Measurements from ENCODE around the gene OTUD3. TPM values are rescaled to one million over a fixed set of nuclear protein-coding genes. Genes with fewer than 3 reads are reported as not detected.

Gene OTUD3
- total and polyA plus RNA-seq, 2 of the 13 experiments (the other 11 are each of a cell fraction or from before 2014, with no cell fraction given), result 5.2 to 7.5 TPM

GRCh38 chr1:19837866-19838265, 44.3 kb upstream of the OTUD3 start:
- BruUV-seq (replicated peaks), result no TSS peak
- Histone ChIP-seq H3K4me1 (ENCODE audit: insufficient read depth, low read length) (no peaks in the 10 kb centered on the region), H3K9me3 (ENCODE audit: low read length) (no peaks in the 10 kb centered on the region), H3K4me3 (replicated peaks in 1 of 3; ENCODE audit: insufficient read depth in 1 of 3, low read depth in 2 of 3, low read length in 3 of 3) (no peak overlapping the region), H4K20me1 (ENCODE audit: insufficient read depth, low read length) (no peaks in the 10 kb centered on the region), H3K27me3 (ENCODE audit: control insufficient read depth in 1 of 2, insufficient read depth in 2 of 2, low read length in 2 of 2) (no peaks in the 10 kb centered on the region), H3K9ac (ENCODE audit: insufficient read depth, low read depth, low read length) (no peak overlapping the region), H3K36me3 (replicated peaks in 1 of 2; ENCODE audit: control insufficient read depth in 1 of 2, insufficient read depth in 2 of 2, low read length in 2 of 2) (no peaks in the 10 kb centered on the region), H2AFZ (ENCODE audit: low read length) (no peak overlapping the region), H3K79me2 (ENCODE audit: insufficient read depth, low read length) (no peaks in the 10 kb centered on the region), H3K27ac (ENCODE audit: extremely low read length, insufficient read depth, low read length) (no peak overlapping the region), H3K4me2 (ENCODE audit: low read depth, low read length) (no peak overlapping the region)
- in situ Hi-C loops (cut with HindIII; ENCODE audit: extremely low pct_ligation_motif_present, low pct_unique_long_range_greater_than_20kb) (no loop called here), intact Hi-C loops (cut with micrococcal nuclease; ENCODE audit: unreplicated experiment) (no loop called here)
- DNase-seq (ENCODE audit: low spot score), result no peak
- no peak for FAIRE-seq
- TF ChIP-seq, protein P1, sequence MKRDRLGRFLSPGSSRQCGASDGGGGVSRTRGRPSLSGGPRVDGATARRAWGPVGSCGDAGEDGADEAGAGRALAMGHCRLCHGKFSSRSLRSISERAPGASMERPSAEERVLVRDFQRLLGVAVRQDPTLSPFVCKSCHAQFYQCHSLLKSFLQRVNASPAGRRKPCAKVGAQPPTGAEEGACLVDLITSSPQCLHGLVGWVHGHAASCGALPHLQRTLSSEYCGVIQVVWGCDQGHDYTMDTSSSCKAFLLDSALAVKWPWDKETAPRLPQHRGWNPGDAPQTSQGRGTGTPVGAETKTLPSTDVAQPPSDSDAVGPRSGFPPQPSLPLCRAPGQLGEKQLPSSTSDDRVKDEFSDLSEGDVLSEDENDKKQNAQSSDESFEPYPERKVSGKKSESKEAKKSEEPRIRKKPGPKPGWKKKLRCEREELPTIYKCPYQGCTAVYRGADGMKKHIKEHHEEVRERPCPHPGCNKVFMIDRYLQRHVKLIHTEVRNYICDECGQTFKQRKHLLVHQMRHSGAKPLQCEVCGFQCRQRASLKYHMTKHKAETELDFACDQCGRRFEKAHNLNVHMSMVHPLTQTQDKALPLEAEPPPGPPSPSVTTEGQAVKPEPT (CRISPR knock-in tag; IDR thresholded peaks at IDR 0.05; ENCODE audit: low read depth), result no peak
- no peak for TF ChIP-seq PTBP1 (IDR thresholded peaks at IDR 0.05; ENCODE audit: low read depth, low read length, poor library complexity, severe bottlenecking)
- TF ChIP-seq ZNF749 (CRISPR knock-in tag; IDR thresholded peaks at IDR 0.05; ENCODE audit: borderline replicate concordance), result no peak
- TF ChIP-seq CENPBD1 (CRISPR knock-in tag; IDR thresholded peaks at IDR 0.05; ENCODE audit: borderline replicate concordance, low read depth), result no peak
- TF ChIP-seq FOXA3 (CRISPR knock-in tag; IDR thresholded peaks at IDR 0.05), result no peak
- ChIA-PET POLR2A (no interaction called here), CTCF (ENCODE audit: low intra/inter-chr PET ratio, low total read pairs) (no interaction called here)
- ATAC-seq, result no peak
- WGBS (ENCODE audit: low lambda C conversion rate), result 0% methylated on average over 2 of the region's 2 CpGs

- H3K27ac ChIP-seq (ENCODE audit: extremely low read length, insufficient read depth, low read length), result no peak overlapping the region
- intact Hi-C loops (cut with micrococcal nuclease; ENCODE audit: unreplicated experiment), result no loop called here
- BruUV-seq (replicated peaks), result no TSS peak
- no peak overlapping the region for H3K4me3 ChIP-seq (replicated peaks in 1 of 3; ENCODE audit: insufficient read depth in 1 of 3, low read depth in 2 of 3, low read length in 3 of 3)
- H3K4me2 ChIP-seq (ENCODE audit: low read depth, low read length), result no peak overlapping the region
- H3K9ac ChIP-seq (ENCODE audit: insufficient read depth, low read depth, low read length), result no peak overlapping the region
- H3K79me2 ChIP-seq (ENCODE audit: insufficient read depth, low read length), result no peaks in the 10 kb centered on the region
- no peaks in the 10 kb centered on the region; a peak in 1 of 5 replicates for H3K27me3 ChIP-seq (ENCODE audit: control insufficient read depth in 1 of 2, insufficient read depth in 2 of 2, low read length in 2 of 2)
- ChIA-PET POLR2A (no interaction called here), CTCF (ENCODE audit: low intra/inter-chr PET ratio, low total read pairs) (no interaction called here)
- no peak overlapping the region for H2AFZ ChIP-seq (ENCODE audit: low read length)
- DNase-seq (ENCODE audit: low spot score) (no peak), FAIRE-seq (no peak), ATAC-seq (no peak)
- H3K4me1 ChIP-seq (ENCODE audit: insufficient read depth, low read length), result no peaks in the 10 kb centered on the region; the same call in 1 of the 2 replicates
- TF ChIP-seq ZNF558 (CRISPR knock-in tag; IDR thresholded peaks at IDR 0.05; ENCODE audit: borderline replicate concordance) (no peak), NFE2L2 (IDR thresholded peaks at IDR 0.05; ENCODE audit: low read length) (peak; percentile 43), MAFK (conservative IDR thresholded peaks at IDR 0.05 in 1 of 2, IDR thresholded peaks at IDR 0.05 in 1 of 2; ENCODE audit: low read length in 2 of 2) (peak in 1 of 2 experiments; percentile 33; a peak in 2 of 4 replicates), MXD4 (CRISPR knock-in tag; IDR thresholded peaks at IDR 0.05) (no peak)
- H3K36me3 ChIP-seq (replicated peaks in 1 of 2; ENCODE audit: control insufficient read depth in 1 of 2, insufficient read depth in 2 of 2, low read length in 2 of 2), result no peaks in the 10 kb centered on the region
- in situ Hi-C loops (cut with HindIII; ENCODE audit: extremely low pct_ligation_motif_present, low pct_unique_long_range_greater_than_20kb), result no loop called here
- H3K9me3 ChIP-seq (ENCODE audit: low read length), result no peaks in the 10 kb centered on the region
- H4K20me1 ChIP-seq (ENCODE audit: insufficient read depth, low read length), result no peaks in the 10 kb centered on the region
Observed at GRCh38 chr1:19840228-19840627, 42.0 kb upstream of the OTUD3 start.
